Thyroid gland (tissue), 4 donors: Measurements from ENCODE around the gene SCAMP3. TPM values are rescaled to one million over a fixed set of nuclear protein-coding genes. Genes with fewer than 3 reads are reported as not detected.
"Not testable (repeated sequence)": the region's sequence is repeated elsewhere in the genome, so short reads cannot be mapped to it uniquely, and the experiment has no call there.

Experiments
- DNase-seq, 2 donors: peaks; one replicate each; pipeline ENCODE4 v3.0.0-alpha.2; 2019
- H3K27ac ChIP-seq, 3 donors: fragments of 200-600 bp; sonication (generic); 1 replicate in 2 of 3; 2 replicates in 1 of 3; pipeline ENCODE4 v1.5.1; 2016 to 2019; ENCODE audit warnings: mild to moderate bottlenecking in 1 of 3, moderate library complexity in 1 of 3
- H3K27me3 ChIP-seq: fragments of 200-600 bp; sonication (generic); one replicate; pipeline ENCODE4 v1.5.1; 2019
- H3K36me3 ChIP-seq, 2 donors: fragments of 200-600 bp; sonication (generic); one replicate each; pipeline ENCODE4 v1.5.1; 2016 to 2019
- H3K4me1 ChIP-seq, 2 donors: fragments of 200-600 bp; sonication (generic); one replicate each; pipeline ENCODE4 v1.5.1; 2017 to 2019
- H3K4me3 ChIP-seq, 3 donors: fragments of 200-600 bp; sonication (generic); replicated peaks in 1 of 3; 1 replicate in 2 of 3; 2 replicates in 1 of 3; pipeline ENCODE4 v1.5.1; 2016; ENCODE audit warnings: mild to moderate bottlenecking in 1 of 3
- H3K9me3 ChIP-seq: fragments of 200-600 bp; sonication (generic); one replicate; pipeline ENCODE4 v1.5.1; 2017
- POLR2A ChIP-seq, 2 donors: fragments of 450-650 bp; IDR thresholded peaks; one replicate each; pipeline ENCODE4 v1.6.1; 2017; ENCODE audit warnings: antibody characterized with exemption in 2 of 2, mild to moderate bottlenecking in 2 of 2, moderate library complexity in 1 of 2
- WGBS, 2 donors: methylation state at CpG; one replicate each; pipeline ENCODE4 v1.1.5; 2017; 5-methylcytosine and 5-hydroxymethylcytosine counted together
- intact Hi-C: fragments of 100-400 bp; cut with DNase I; formaldehyde crosslinking; loops from one replicate; pipeline ENCODE4 v1.15.1; 2023
- total RNA-seq, 4 donors: library from RNA; depleted of rRNA; stranded (reverse); fragments of >200 nt; gene quantifications; one replicate each; pipeline ENCODE4 v1.2.3, GENCODE V29; 2016
- TF ChIP-seq, protein P1 (sequence below), 6 experiments: fragments of 200-600 bp in 3 of 6; fragments of 450-650 bp in 3 of 6; sonication (generic) in 3 of 6; IDR thresholded peaks; one replicate each; pipeline ENCODE4 v1.5.1; 2016 to 2019; ENCODE audit warnings: antibody characterized with exemption in 6 of 6, mild to moderate bottlenecking in 2 of 6, inconsistent platforms in 1 of 6, moderate library complexity in 1 of 6

SCAMP3 gene
- total RNA-seq, 4 donors from 2014 or later: 51.9 to 73.5 (median 62.7) TPM

- peaks cover 15 to 27% of the 10 kb centered on the region in 2 donors for H3K4me1 ChIP-seq
- H3K9me3 ChIP-seq: no peaks in the 10 kb centered on the region
- intact Hi-C loops: loop anchor here (5.0 kb wide), 1 partner anchor 35 kb away; the partner anchor contains the start of genes MTX1 and THBS3
- H3K36me3 ChIP-seq: peaks cover 0 to 3% of the 10 kb centered on the region in 2 donors
- peak overlapping the region in 1 of 3 donors; percentile 72 for H3K27ac ChIP-seq
- no peak for DNase-seq
- no peak for TF ChIP-seq POLR2A (IDR thresholded peaks at IDR 0.05)
- TF ChIP-seq, protein P1, sequence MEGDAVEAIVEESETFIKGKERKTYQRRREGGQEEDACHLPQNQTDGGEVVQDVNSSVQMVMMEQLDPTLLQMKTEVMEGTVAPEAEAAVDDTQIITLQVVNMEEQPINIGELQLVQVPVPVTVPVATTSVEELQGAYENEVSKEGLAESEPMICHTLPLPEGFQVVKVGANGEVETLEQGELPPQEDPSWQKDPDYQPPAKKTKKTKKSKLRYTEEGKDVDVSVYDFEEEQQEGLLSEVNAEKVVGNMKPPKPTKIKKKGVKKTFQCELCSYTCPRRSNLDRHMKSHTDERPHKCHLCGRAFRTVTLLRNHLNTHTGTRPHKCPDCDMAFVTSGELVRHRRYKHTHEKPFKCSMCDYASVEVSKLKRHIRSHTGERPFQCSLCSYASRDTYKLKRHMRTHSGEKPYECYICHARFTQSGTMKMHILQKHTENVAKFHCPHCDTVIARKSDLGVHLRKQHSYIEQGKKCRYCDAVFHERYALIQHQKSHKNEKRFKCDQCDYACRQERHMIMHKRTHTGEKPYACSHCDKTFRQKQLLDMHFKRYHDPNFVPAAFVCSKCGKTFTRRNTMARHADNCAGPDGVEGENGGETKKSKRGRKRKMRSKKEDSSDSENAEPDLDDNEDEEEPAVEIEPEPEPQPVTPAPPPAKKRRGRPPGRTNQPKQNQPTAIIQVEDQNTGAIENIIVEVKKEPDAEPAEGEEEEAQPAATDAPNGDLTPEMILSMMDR (IDR thresholded peaks at IDR 0.05): no peak
- H3K4me3 ChIP-seq: no peak overlapping the region
- WGBS, 2 donors: 72 to 77% methylated on average over 4 of the region's 4 CpGs
- H3K27me3 ChIP-seq: no peaks in the 10 kb centered on the region
Observed at GRCh38 chr1:155241841-155242264, 20.3 kb downstream of the SCAMP3 start.

DNA sequence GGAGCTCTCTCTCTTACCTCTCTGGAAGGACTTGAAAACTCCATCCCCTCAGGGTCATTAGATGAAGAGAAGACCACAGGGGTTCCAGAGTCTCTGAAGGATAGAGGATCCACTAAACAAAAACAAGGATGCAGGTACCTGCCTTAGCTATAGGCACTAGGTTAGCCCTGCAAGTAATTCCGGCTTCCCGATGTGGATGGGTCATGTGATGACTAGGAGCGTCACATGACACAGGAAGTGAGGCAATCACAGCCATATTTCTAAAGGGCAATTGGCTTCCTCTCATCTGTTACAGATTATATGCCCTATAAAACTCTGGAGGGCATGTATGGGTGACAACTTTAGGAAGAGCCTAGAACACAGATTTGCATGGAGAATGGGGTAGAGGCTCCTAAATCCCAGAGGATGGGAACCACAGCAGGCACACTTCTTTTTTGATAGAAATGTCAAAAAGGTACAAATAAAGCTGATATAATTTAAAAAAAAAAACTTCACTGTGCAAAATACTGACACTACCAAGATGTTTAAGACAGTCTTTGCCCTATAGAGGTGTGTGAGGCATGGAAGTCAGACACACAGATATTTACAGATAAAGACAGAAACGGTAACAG is 21.0 kb downstream of the SCAMP3 start:
- H3K4me1 ChIP-seq: peaks cover 15 to 27% of the 10 kb centered on the region in 2 donors
- DNase-seq: peak; percentile 67 to 71
- intact Hi-C loops: loop anchor here (5.0 kb wide), 1 partner anchor 34 kb away; the partner anchor contains the start of genes MTX1 and THBS3
- peak overlapping the region in 1 of 3 donors; percentile 15 for H3K27ac ChIP-seq
- no peak overlapping the region for H3K4me3 ChIP-seq
- no peak for TF ChIP-seq POLR2A (IDR thresholded peaks at IDR 0.05)
- TF ChIP-seq, protein P1 (IDR thresholded peaks at IDR 0.05): no peak
- peaks cover 4 to 5% of the 10 kb centered on the region in 2 donors for H3K36me3 ChIP-seq
- no peaks in the 10 kb centered on the region for H3K27me3 ChIP-seq
- 17 to 18% methylated on average over 4 of the region's 4 CpGs for WGBS, 2 donors
- no peaks in the 10 kb centered on the region for H3K9me3 ChIP-seq

DNA sequence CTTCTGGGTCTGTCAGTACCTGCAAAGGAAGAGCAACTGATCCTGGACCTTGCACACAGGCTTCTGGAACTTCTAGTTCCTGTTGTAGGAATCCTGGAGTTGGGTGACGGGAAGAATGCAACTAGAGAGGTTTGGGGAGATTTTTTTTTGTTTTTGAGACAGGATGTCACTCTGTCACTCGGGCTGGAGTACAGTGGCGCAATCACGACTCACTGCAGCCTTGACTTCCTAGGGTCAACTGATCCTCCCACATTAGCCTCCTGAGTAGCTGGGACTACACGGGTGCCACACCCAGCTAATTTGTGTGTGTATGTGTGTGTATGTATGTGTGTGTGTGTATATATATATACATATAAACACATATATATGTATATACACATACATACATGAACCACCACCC is 25.7 kb downstream of the SCAMP3 start:
- no peak for DNase-seq
- Histone ChIP-seq H3K9me3 (no peaks in the 10 kb centered on the region), H3K4me3 (no peak overlapping the region), H3K27ac (peak overlapping the region in 1 of 3 donors; percentile 43), H3K36me3 (peaks cover 4 to 5% of the 10 kb centered on the region in 2 donors), H3K4me1 (peaks cover 0 to 17% of the 10 kb centered on the region in 2 donors), H3K27me3 (no peaks in the 10 kb centered on the region)
- intact Hi-C loops: no loop called here
- 88 to 90% methylated on average over 5 of the region's 5 CpGs for WGBS, 2 donors
- TF ChIP-seq POLR2A (IDR thresholded peaks at IDR 0.05): no peak
- TF ChIP-seq, protein P1 (IDR thresholded peaks at IDR 0.05): no peak

DNA sequence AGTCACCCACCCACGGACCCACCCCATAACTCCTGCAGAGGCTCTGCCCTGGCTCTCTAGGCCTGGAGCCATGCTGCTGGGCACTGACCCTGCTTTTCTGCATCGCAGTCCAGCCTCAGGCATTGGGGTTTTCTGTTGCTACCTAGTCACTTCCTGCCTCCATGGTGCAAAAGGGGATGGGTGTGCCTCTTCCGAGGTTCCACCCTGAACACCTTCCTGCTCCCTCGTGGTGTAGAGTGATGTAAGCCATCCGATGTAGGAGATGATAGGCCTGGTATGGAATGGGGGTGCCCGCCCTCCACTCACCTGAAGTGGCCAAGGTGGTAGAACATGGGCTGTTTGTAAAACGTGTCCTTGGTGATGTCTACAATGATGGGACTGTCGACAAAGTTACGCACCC is 26.8 kb downstream of the SCAMP3 start:
- H3K36me3 ChIP-seq, intact Hi-C loops, DNase-seq, H3K4me3 ChIP-seq, H3K27me3 ChIP-seq, H3K9me3 ChIP-seq: not testable (repeated sequence)
- H3K4me1 ChIP-seq: peaks cover 0 to 10% of the 10 kb centered on the region in 2 donors
- peak overlapping the region in 1 of 3 donors; percentile 28 for H3K27ac ChIP-seq
- 80 to 100% methylated on average over 1 to 6 of the region's 9 CpGs for WGBS, 2 donors

DNA sequence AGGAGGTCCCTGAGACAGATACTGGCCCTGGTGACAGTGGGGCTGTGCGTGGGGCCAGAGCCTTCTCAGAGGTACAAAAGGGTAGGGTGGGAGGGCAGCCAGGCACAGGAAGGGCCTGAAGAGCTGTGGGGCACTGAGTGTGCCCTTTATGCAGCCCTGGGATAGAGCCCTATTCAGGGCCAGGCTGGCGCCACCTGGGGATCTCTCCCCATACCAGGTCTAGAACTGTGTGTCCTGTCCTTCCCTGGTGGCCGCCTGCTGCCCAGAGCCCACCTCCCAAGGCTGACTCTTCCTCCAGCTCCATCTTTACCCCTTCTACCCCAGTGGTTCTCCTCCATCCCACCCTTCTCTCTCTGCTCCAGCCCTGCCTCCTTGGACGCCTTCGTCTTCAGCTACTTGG is 28.7 kb downstream of the SCAMP3 start:
- H3K9me3 ChIP-seq, H3K36me3 ChIP-seq, DNase-seq, intact Hi-C loops, H3K4me1 ChIP-seq, H3K4me3 ChIP-seq, H3K27ac ChIP-seq, H3K27me3 ChIP-seq: not testable (repeated sequence)
- WGBS, 2 donors: 100% methylated on average over 1 of the region's 5 CpGs

DNA sequence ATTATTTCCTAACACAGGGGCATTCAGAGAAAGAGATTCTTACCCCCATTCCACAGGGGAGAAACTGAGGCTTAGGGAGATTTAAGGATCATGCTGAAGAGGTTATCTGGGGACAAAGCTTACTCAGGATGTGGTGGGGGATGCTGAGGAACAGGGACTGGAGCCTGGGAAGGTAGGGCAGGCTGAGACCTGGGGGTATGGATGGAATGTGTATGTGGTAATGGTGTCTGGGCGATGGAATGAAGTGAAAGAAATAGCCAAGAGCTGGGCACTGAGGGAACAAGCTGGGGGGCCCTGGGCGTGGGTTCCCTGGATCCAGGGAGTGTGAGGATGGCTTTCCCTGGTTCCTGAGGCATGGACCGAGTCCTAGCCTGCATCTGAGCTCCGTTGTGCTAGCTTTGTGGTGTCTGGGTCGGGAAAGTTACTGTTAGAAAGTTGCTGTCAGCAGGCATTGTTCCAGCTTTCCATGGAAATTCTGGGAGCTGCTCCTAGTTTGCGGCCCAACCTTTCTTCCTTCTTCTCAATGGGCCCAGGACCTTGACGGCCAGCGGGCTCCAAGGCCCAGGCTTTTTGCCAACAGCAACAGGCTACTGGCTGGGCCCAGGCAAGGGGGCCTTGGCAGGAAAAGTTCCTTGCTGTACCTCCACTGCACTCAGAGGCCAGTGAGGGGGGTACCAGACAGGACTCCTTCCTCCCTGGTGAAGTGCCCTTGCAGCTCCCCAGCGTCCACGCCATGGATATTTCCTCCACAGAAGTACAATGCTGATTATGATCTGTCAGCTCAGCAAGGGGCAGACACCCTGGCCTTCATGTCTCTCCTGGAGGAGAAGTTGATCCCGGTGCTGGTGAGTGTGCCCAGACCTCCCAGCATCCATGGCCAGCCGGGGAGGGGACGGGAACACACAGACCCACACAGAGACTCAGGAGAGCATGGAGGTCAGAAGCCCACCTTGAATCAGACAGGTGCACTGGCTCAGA is 29.9 kb downstream of the SCAMP3 start:
- Histone ChIP-seq H3K27ac (peak overlapping the region; percentile 17 to 59 (median 41)), H3K4me1 (peaks cover 0 to 15% of the 10 kb centered on the region in 2 donors)
- H3K4me3 ChIP-seq, H3K36me3 ChIP-seq, H3K27me3 ChIP-seq, H3K9me3 ChIP-seq, intact Hi-C loops: not testable (repeated sequence)
- peak; percentile 75 to 77 for DNase-seq
- WGBS, 2 donors: 43 to 56% methylated on average over 7 to 8 of the region's 13 CpGs

DNA sequence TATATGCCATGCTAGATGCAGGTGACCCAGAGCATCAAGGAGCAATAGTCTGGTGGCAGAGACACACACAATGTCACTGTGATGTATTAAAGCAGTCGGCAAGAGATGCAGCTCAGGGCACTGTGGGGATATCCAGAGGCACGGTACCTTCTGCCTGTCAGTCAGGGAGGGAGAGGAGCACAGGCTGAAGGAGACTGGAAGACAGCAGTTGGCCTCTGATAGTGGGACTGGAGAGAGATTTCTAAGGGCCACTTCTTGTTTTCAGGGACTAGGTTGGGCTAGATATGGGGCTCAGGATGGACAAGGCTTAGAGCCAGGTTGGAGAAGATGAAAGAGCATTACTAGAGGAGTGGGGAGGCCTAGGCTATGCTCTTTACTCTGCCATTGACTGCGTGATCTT is 30.9 kb downstream of the SCAMP3 start:
- H3K27me3 ChIP-seq, H3K9me3 ChIP-seq, intact Hi-C loops, H3K36me3 ChIP-seq, DNase-seq, H3K4me3 ChIP-seq: not testable (repeated sequence)
- peaks cover 8 to 21% of the 10 kb centered on the region in 2 donors for H3K4me1 ChIP-seq
- peak overlapping the region in 1 of 3 donors; percentile 59 for H3K27ac ChIP-seq
- 57 to 83% methylated on average over 3 of the region's 3 CpGs for WGBS, 2 donors
